ENCODE data around the gene DLX5.

The DLX5 gene

DNA sequence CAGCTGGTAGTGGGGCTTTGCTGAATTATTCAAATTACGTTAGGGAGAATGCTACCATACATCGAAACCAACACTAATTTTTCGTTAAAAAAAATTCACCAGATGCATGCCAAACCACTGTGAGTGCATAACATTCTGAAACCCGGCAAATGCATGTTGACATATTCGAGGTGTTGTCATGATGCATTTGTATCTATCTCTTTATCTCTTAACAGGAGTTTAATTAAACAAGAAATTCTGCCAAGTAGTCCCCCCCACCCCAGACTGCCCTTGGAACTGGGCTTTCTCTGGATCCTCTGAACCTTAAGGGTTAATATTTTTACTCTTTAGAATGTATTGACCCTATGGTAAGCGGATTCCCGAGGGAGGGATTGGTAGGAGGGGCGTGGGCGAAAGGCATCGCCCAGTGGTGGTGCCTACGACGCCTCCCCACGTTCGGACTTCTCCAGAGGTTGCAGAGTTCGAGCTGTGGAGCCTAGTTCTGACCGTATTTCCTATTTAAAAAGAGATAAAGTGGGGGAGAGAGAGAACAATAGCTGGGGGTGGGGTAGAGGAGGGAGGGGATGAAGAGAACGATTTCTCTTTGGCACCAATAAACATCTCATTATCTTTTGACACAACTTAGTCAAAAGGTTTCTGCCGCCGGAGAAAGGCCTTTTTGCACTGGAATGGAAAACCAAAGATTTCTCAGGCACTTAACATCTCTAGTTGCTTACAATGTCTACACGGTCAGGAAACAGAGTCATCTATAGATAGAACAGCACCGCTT, 12.1 kb downstream of the DLX5 start:
- H3K4me3 ChIP-seq (ENCODE audit: low read length), result no peak overlapping the region
- DNase-seq (ENCODE audit: low read depth), result no peak
- TF ChIP-seq, protein P1, sequence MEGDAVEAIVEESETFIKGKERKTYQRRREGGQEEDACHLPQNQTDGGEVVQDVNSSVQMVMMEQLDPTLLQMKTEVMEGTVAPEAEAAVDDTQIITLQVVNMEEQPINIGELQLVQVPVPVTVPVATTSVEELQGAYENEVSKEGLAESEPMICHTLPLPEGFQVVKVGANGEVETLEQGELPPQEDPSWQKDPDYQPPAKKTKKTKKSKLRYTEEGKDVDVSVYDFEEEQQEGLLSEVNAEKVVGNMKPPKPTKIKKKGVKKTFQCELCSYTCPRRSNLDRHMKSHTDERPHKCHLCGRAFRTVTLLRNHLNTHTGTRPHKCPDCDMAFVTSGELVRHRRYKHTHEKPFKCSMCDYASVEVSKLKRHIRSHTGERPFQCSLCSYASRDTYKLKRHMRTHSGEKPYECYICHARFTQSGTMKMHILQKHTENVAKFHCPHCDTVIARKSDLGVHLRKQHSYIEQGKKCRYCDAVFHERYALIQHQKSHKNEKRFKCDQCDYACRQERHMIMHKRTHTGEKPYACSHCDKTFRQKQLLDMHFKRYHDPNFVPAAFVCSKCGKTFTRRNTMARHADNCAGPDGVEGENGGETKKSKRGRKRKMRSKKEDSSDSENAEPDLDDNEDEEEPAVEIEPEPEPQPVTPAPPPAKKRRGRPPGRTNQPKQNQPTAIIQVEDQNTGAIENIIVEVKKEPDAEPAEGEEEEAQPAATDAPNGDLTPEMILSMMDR (conservative IDR thresholded peaks at IDR 0.05; ENCODE audit: low read depth, low read length), result no peak

DNA sequence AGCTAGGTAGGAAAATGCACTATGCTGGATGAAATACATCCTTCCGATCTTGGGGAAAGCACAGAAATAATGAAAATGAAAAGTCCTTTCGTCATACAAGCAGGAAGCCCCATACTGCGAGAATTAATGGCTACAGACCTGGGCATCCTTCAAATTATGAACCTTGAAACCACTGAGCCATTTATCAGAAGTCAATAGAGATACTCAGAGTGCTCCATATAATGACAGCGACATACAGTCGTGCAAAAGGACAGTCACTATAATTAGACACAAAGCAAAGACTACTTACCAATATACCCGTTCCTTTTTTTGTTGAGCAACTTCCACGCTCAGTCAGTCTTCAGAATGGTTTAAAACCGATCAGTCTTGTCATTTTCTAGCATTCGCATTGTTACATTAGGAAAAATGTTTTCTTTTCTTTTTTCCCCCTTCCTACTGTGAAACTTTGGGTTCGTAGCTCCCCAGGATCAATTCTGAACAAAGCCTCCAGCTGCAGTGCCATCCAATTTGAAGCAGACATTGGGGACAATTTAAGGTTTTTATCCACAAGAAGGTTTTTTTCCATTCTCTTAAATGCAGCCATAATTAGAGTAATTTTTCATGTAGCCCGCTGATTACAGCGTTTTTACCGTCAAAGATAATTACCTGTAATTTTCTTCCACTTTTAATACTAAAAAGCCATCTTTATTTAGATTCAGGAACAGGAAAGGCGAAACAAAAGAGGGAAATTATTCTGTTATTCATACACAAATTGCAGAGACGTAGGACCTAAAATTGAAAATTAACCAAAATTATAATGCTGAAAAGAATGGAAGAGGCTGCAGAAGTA, 12.9 kb downstream of the DLX5 start:
- TF ChIP-seq, protein P1 (conservative IDR thresholded peaks at IDR 0.05; ENCODE audit: low read depth, low read length), result no peak
- H3K4me3 ChIP-seq (ENCODE audit: low read length), result no peak overlapping the region
- no peak for DNase-seq (ENCODE audit: low read depth)

- H3K4me3 ChIP-seq (ENCODE audit: low read length), result no peak overlapping the region
- TF ChIP-seq, protein P1 (conservative IDR thresholded peaks at IDR 0.05; ENCODE audit: low read depth, low read length), result no peak
- no peak for DNase-seq (ENCODE audit: low read depth)
Measured at GRCh38 chr7:97011104-97011503, 13.5 kb downstream of the DLX5 start.

DNA sequence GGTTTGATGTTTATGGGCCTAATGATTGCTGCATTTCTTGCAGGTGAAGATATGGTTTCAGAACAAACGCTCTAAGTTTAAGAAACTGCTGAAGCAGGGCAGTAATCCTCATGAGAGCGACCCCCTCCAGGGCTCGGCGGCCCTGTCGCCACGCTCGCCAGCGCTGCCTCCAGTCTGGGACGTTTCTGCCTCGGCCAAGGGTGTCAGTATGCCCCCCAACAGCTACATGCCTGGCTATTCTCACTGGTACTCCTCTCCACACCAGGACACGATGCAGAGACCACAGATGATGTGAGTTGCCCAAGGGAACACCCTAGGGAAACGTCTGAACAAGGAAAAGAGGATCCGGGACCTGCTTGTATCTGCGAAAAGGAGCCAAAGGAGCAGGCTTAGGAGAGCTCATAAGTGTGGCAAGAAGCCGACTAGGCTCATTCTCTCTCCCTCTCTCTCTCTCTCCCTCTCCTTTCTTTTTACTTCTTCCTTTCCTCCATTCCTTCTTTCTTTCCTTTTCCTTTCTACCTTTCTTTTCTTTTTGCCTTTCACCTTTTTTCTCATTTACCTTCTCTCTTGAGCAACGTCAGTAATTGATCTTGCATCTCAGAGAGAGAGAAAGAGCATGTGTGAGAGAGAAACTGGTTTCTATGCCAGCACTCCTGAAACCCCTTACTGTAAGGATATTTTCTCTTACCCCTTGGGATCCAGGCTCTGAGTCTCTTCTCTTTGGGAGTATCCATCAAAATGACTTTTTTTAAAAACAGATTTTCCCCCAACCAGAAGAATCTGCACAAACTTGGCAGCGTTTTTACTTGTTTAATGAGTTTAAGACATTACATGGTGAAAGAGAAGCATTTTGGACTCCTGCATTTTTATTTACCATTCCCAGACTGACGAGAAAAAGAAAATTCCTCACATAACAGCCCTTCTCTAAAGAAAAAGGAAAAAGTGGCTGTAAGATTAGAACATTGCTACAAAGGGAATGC, 14.6 kb downstream of the DLX5 start:
- H3K4me3 ChIP-seq (ENCODE audit: low read length), result no peak overlapping the region
- DNase-seq (ENCODE audit: low read depth), result no peak
- TF ChIP-seq, protein P1 (conservative IDR thresholded peaks at IDR 0.05; ENCODE audit: low read depth, low read length), result no peak

- TF ChIP-seq, protein P1 (conservative IDR thresholded peaks at IDR 0.05; ENCODE audit: low read depth, low read length), result no peak
- no peak for DNase-seq (ENCODE audit: low read depth)
- no peak overlapping the region for H3K4me3 ChIP-seq (ENCODE audit: low read length)
Measured at GRCh38 chr7:97008275-97008917, 16.2 kb downstream of the DLX5 start.

DNA sequence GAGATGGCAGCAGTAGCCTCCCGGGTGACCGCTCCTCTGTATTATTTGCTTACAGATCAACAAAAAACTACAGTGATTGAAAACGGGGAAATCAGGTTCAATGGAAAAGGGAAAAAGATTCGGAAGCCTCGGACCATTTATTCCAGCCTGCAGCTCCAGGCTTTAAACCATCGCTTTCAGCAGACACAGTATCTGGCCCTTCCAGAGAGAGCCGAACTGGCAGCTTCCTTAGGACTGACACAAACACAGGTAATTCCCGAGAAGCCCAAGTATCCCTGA, 17.1 kb downstream of the DLX5 start:
- no peak for DNase-seq (ENCODE audit: low read depth)
- TF ChIP-seq, protein P1 (conservative IDR thresholded peaks at IDR 0.05; ENCODE audit: low read depth, low read length), result no peak
- no peak overlapping the region for H3K4me3 ChIP-seq (ENCODE audit: low read length)

Data from retinal pigment epithelial cell (primary cell).